PC-9 (cell line): ENCODE results near the gene COX10.

ENCODE experiments used
- CTCF ChIP-seq: fragments of 200-600 bp; sonication (generic); conservative IDR thresholded peaks from 2 replicates; pipeline ENCODE4 v1.6.1; 2017; ENCODE audit warnings: mixed run types, antibody characterized with exemption, mild to moderate bottlenecking, moderate library complexity
- EZH2 ChIP-seq: fragments of 200-600 bp; sonication (generic); IDR thresholded peaks from 2 replicates; pipeline ENCODE4 v1.8.0; 2017; ENCODE audit warnings: antibody characterized with exemption, low read depth

- TF ChIP-seq CTCF (no peak), EZH2 (no peak)
Observed at GRCh38 chr17:14101976-14102375, 32.7 kb downstream of the COX10 start.
